Trophoblast cell (in vitro differentiated cells and primary cell): ENCODE measurements around the gene GSTA3.

Experiments used
- DNase-seq, 2 donors: peaks; one replicate each; pipeline ENCODE4 v3.0.0-alpha.2; 2016
- H2AFZ ChIP-seq: 2 replicates; pipeline ENCODE4 v1.6.1; 2013; ENCODE audit warnings: low read length, moderate library complexity, mild to moderate bottlenecking; ENCODE audit not compliant: insufficient read depth, poor library complexity
- H2AK5ac ChIP-seq: 2 replicates; pipeline ENCODE4 v1.6.1; 2013; ENCODE audit warnings: mild to moderate bottlenecking, low read length
- H2BK120ac ChIP-seq: 2 replicates; pipeline ENCODE4 v1.6.1; 2013; ENCODE audit warnings: low read length, mild to moderate bottlenecking, moderate library complexity; ENCODE audit not compliant: insufficient read depth, poor library complexity
- H2BK12ac ChIP-seq: 2 replicates; pipeline ENCODE4 v1.6.1; 2013; ENCODE audit warnings: mild to moderate bottlenecking, low read length, moderate library complexity
- H2BK5ac ChIP-seq: 2 replicates; pipeline ENCODE4 v1.6.1; 2013; ENCODE audit warnings: low read length, low read depth, moderate library complexity, mild to moderate bottlenecking; ENCODE audit not compliant: poor library complexity
- H3K14ac ChIP-seq: 2 replicates; pipeline ENCODE4 v1.6.1; 2013; ENCODE audit warnings: mild to moderate bottlenecking, low read length
- H3K18ac ChIP-seq: 2 replicates; pipeline ENCODE4 v1.6.1; 2013; ENCODE audit warnings: mild to moderate bottlenecking, low read length
- H3K23ac ChIP-seq: 2 replicates; pipeline ENCODE4 v1.6.1; 2013; ENCODE audit warnings: low read length
- H3K27ac ChIP-seq: 2 replicates; pipeline ENCODE4 v1.5.1; 2013; ENCODE audit warnings: low read depth, mild to moderate bottlenecking, inconsistent platforms, low read length, moderate library complexity
- H3K27me3 ChIP-seq: 2 replicates; pipeline ENCODE4 v1.6.1; 2013; ENCODE audit warnings: inconsistent platforms, mild to moderate bottlenecking, low read length, moderate library complexity; ENCODE audit not compliant: insufficient read depth
- H3K36me3 ChIP-seq, 2 experiments: 1 replicate in 1 of 2; 2 replicates in 1 of 2; pipeline ENCODE4 v1.6.1; 2013; ENCODE audit warnings: low read length in 2 of 2, mild to moderate bottlenecking in 2 of 2, moderate library complexity in 1 of 2; ENCODE audit not compliant: insufficient read depth in 2 of 2, control insufficient read depth in 1 of 2
- H3K4ac ChIP-seq: 2 replicates; pipeline ENCODE4 v1.6.1; 2013; ENCODE audit warnings: low read depth, mild to moderate bottlenecking, low read length, moderate library complexity
- H3K4me1 ChIP-seq, 2 experiments: 1 replicate in 1 of 2; 2 replicates in 1 of 2; pipeline ENCODE4 v1.6.1; 2013; ENCODE audit warnings: low read length in 2 of 2, mild to moderate bottlenecking in 2 of 2, moderate library complexity in 1 of 2; ENCODE audit not compliant: insufficient read depth in 2 of 2, control insufficient read depth in 1 of 2
- H3K4me2 ChIP-seq: 2 replicates; pipeline ENCODE4 v1.6.1; 2013; ENCODE audit warnings: inconsistent platforms, mild to moderate bottlenecking, low read length, moderate library complexity
- H3K4me3 ChIP-seq: 2 replicates; pipeline ENCODE4 v1.5.1; 2013; ENCODE audit warnings: mild to moderate bottlenecking, low read depth, low read length, inconsistent platforms
- H3K79me1 ChIP-seq: one replicate; pipeline ENCODE4 v1.6.1; 2013; ENCODE audit warnings: low read length
- H3K79me2 ChIP-seq: 2 replicates; pipeline ENCODE4 v1.6.1; 2013; ENCODE audit warnings: low read length, mild to moderate bottlenecking; ENCODE audit not compliant: control insufficient read depth, insufficient read depth, poor library complexity
- H3K9ac ChIP-seq: 2 replicates; pipeline ENCODE4 v1.6.1; 2013; ENCODE audit warnings: mild to moderate bottlenecking, low read length
- H3K9me3 ChIP-seq: 2 replicates; pipeline ENCODE4 v1.6.1; 2013; ENCODE audit warnings: low read depth, mild to moderate bottlenecking, control low read depth, inconsistent platforms, low read length; ENCODE audit not compliant: insufficient read depth
- H4K12ac ChIP-seq: 2 replicates; pipeline ENCODE4 v1.6.1; 2013; ENCODE audit warnings: low read depth, mild to moderate bottlenecking, low read length, moderate library complexity
- H4K8ac ChIP-seq: 2 replicates; pipeline ENCODE4 v1.6.1; 2013; ENCODE audit warnings: low read depth, mild to moderate bottlenecking, low read length, moderate library complexity
- H4K91ac ChIP-seq: one replicate; pipeline ENCODE4 v1.6.1; 2013; ENCODE audit warnings: low read depth, mild to moderate bottlenecking, low read length, moderate library complexity
- WGBS: extraction: QIAGEN DNeasy Blood & Tissue Kit; methylation state at CpG from one replicate; pipeline ENCODE4 v1.1.7; 2013; ENCODE audit warnings: missing lambda C conversion rate; ENCODE audit not compliant: insufficient read length, insufficient coverage; ENCODE audit errors: extremely low coverage; 5-methylcytosine and 5-hydroxymethylcytosine counted together

The GSTA3 gene

DNA sequence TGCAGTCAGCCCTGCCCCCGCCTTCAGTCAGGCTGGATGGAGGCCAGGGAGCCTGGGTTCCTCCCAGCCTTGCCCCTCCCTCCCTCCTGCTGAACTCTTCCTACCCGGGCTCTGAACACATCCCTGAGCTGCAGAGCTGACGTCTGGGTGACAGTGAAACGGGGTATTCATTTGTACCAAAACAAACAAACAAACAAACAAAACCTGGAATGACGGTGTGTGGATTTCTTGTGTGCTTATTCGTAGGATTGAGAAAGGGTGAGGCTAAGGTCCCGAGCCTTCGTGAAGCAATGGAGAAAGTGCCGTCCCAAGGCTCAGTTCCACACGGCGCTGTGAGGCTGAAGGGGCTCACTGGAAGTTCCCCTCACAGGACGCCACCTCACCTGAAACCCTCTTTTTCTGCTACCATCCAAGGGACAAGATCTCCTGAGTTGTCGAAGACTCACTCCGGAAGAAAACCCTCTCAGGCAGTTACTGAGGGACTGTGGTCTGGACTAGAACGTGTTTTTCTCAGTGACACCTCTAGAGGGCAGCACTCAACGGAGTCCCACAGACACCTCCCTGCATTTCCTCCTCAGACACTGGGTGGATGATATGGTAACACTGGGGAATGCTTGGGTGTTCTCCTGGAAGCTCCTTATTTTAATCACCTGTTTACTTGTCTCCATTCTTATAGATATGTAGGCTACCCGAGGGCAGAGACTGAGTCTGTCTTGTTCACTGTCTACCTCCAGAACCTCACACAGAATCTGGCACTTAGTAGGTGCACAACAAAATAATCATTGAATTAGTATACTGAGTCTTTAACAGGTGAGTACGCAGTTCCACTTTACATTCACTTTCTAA, 27.3 kb downstream of the GSTA3 start:
- Histone ChIP-seq H4K8ac (peak overlapping the region; percentile 71), H3K4ac (no peak overlapping the region), H3K79me2 (no peaks in the 10 kb centered on the region), H3K9me3 (no peaks in the 10 kb centered on the region), H3K18ac (no peak overlapping the region), H4K91ac (peak overlapping the region; percentile 22), H3K79me1 (peaks cover 2% of the 10 kb centered on the region), H3K14ac (no peak overlapping the region), H4K12ac (peak overlapping the region; percentile 17), H3K4me3 (peak overlapping the region; percentile 58), H3K9ac (peak overlapping the region; percentile 78), H2AFZ (peak overlapping the region; percentile 34), H2BK5ac (no peak overlapping the region), H2BK12ac (peak overlapping the region; percentile 50), H3K23ac (no peak overlapping the region), H3K4me1 (peaks cover 0 to 2% of the 10 kb centered on the region in 2 experiments), H3K36me3 (no peaks in the 10 kb centered on the region), H2BK120ac (no peak overlapping the region), H2AK5ac (peak overlapping the region; percentile 82), H3K4me2 (peak overlapping the region; percentile 73), H3K27me3 (no peaks in the 10 kb centered on the region), H3K27ac (no peak overlapping the region)
- WGBS: no CpG with 5 or more reads among the region's 18 CpGs
- peak; percentile 76 to 89 for DNase-seq

DNA sequence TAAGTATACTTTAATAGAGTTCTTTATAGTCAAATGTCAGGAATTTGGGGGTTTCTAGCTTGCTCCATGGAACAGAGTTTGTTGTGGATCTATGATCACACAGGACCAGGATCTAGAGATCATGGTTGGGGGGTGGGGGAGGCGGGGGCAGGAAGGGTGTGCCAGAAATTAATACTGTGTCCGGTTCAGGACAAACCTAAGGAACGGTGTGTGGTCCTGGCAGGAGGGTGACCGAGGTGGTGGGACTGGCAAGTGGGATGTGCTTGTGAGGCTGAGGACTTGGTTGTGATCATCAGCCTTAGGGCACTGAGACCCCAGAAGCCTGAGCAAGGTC, 27.9 kb downstream of the GSTA3 start:
- H3K4ac ChIP-seq: no peak overlapping the region
- WGBS: no CpG with 5 or more reads among the region's 4 CpGs

DNA sequence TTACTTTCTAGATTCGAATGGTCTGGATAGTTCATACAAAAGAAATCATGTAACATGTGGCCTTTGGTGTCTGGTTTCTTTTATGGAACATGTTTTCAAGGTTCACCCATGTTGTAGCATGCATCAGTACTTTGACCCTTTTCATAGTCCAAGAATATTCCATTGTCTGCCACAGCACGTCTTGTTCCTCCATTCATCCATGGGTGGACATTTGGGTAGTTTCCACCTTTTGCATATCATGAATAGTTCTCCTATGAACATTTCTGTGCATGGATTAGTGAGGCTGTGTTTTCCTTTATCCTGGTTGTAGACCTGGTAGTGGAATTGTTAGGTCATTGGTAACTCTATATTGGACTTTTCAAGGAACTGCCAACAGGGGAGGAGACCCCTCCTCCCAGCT, 31.7 kb downstream of the GSTA3 start:
- no CpG with 5 or more reads among the region's 2 CpGs for WGBS
- peak in 1 of 2 donors; percentile 44 for DNase-seq
- H2BK12ac ChIP-seq: no peak overlapping the region

More for the DNA sequence above, 27.9 kb downstream of the GSTA3 start:
- H3K4me3 ChIP-seq: no peak overlapping the region
- H3K4me1 ChIP-seq: peaks cover 0 to 2% of the 10 kb centered on the region in 2 experiments
- H2AFZ ChIP-seq: no peak overlapping the region
- no peak overlapping the region for H3K9ac ChIP-seq
- H4K8ac ChIP-seq: no peak overlapping the region
- H3K23ac ChIP-seq: no peak overlapping the region
- no peak overlapping the region for H3K18ac ChIP-seq
- no peak overlapping the region for H2BK120ac ChIP-seq
- H3K36me3 ChIP-seq: no peaks in the 10 kb centered on the region
- H3K27me3 ChIP-seq: no peaks in the 10 kb centered on the region
- H4K12ac ChIP-seq: no peak overlapping the region
- H3K79me1 ChIP-seq: peaks cover 2% of the 10 kb centered on the region
- H2BK5ac ChIP-seq: no peak overlapping the region
- H3K9me3 ChIP-seq: no peaks in the 10 kb centered on the region
- no peak for DNase-seq
- H3K14ac ChIP-seq: no peak overlapping the region
- H3K4me2 ChIP-seq: no peak overlapping the region
- H3K79me2 ChIP-seq: no peaks in the 10 kb centered on the region
- no peak overlapping the region for H3K27ac ChIP-seq
- peak overlapping the region; percentile 82 for H2AK5ac ChIP-seq
- no peak overlapping the region for H4K91ac ChIP-seq
- no peak overlapping the region for H2BK12ac ChIP-seq

DNA sequence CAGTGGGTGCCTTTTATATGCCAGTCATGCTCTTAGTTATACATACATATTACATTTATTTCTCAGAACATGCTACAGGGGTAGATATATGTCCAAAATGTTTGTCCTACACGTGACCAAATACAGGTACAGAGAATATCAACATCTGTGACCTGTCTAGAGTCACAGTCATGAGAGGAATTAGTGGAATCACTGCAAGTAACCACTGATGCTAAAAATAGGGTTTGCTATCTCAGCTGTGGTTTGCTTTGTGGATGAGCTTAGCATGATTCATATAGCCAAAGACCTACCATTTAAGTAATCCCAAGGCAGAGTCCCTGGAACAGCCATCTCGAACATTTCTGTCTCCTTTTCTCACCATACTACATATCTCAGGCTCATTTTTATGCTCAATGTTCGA, 32.3 kb downstream of the GSTA3 start:
- peak in 1 of 2 donors; percentile 67 for DNase-seq
- Histone ChIP-seq H3K4me2 (no peak overlapping the region), H3K36me3 (no peaks in the 10 kb centered on the region), H3K9ac (no peak overlapping the region), H3K18ac (no peak overlapping the region), H3K4ac (no peak overlapping the region), H4K8ac (no peak overlapping the region), H2BK5ac (no peak overlapping the region), H3K79me1 (peaks cover 1% of the 10 kb centered on the region), H3K27me3 (no peaks in the 10 kb centered on the region), H2BK12ac (no peak overlapping the region), H2BK120ac (no peak overlapping the region), H3K4me1 (peaks cover 0 to 2% of the 10 kb centered on the region in 2 experiments), H4K91ac (no peak overlapping the region), H3K79me2 (no peaks in the 10 kb centered on the region), H3K9me3 (no peaks in the 10 kb centered on the region), H3K14ac (no peak overlapping the region), H4K12ac (no peak overlapping the region), H2AFZ (no peak overlapping the region), H2AK5ac (no peak overlapping the region), H3K4me3 (no peak overlapping the region), H3K27ac (no peak overlapping the region), H3K23ac (no peak overlapping the region)
- no CpG with 5 or more reads among the region's 3 CpGs for WGBS

More for the DNA sequence above, 31.7 kb downstream of the GSTA3 start:
- H3K36me3 ChIP-seq: no peaks in the 10 kb centered on the region
- H3K27me3 ChIP-seq: no peaks in the 10 kb centered on the region
- H2AK5ac ChIP-seq: no peak overlapping the region
- peaks cover 2% of the 10 kb centered on the region for H3K79me1 ChIP-seq
- H3K4ac ChIP-seq: no peak overlapping the region
- no peak overlapping the region for H3K4me2 ChIP-seq
- no peak overlapping the region for H4K12ac ChIP-seq
- no peaks in the 10 kb centered on the region for H3K9me3 ChIP-seq
- no peaks in the 10 kb centered on the region for H3K79me2 ChIP-seq
- H4K8ac ChIP-seq: no peak overlapping the region
- peaks cover 0 to 2% of the 10 kb centered on the region in 2 experiments for H3K4me1 ChIP-seq
- no peak overlapping the region for H3K27ac ChIP-seq
- no peak overlapping the region for H3K9ac ChIP-seq
- H3K4me3 ChIP-seq: no peak overlapping the region
- no peak overlapping the region for H3K18ac ChIP-seq
- no peak overlapping the region for H2BK5ac ChIP-seq
- no peak overlapping the region for H3K23ac ChIP-seq
- no peak overlapping the region for H2BK120ac ChIP-seq
- H2AFZ ChIP-seq: no peak overlapping the region
- H4K91ac ChIP-seq: no peak overlapping the region
- H3K14ac ChIP-seq: no peak overlapping the region
